Liver (tissue), 3 donors: ENCODE measurements around the gene PRKN.

Experiments
- ATF3 ChIP-seq: IDR thresholded peaks from 2 replicates; pipeline ENCODE4 v1.6.1; 2016; ENCODE audit warnings: antibody characterized with exemption
- EGR1 ChIP-seq, 2 donors: IDR thresholded peaks; 2 replicates each; pipeline ENCODE4 v1.6.1; 2016 to 2018; ENCODE audit warnings: antibody characterized with exemption in 2 of 2, low read depth in 2 of 2
- HNF4G ChIP-seq: IDR thresholded peaks from 2 replicates; pipeline ENCODE4 v1.6.1; 2016; ENCODE audit warnings: antibody characterized with exemption
- MAX ChIP-seq: IDR thresholded peaks from 2 replicates; pipeline ENCODE4 v1.6.1; 2016; ENCODE audit warnings: antibody characterized with exemption
- RXRA ChIP-seq, 2 donors: IDR thresholded peaks; 2 replicates each; pipeline ENCODE4 v1.6.1; 2017 to 2018; ENCODE audit warnings: antibody characterized with exemption in 2 of 2, mild to moderate bottlenecking in 1 of 2
- SP1 ChIP-seq: IDR thresholded peaks from 2 replicates; pipeline ENCODE4 v1.6.1; 2018; ENCODE audit warnings: antibody characterized with exemption, mild to moderate bottlenecking
- TF ChIP-seq, protein P1 (sequence below): fragments of 150-350 bp; IDR thresholded peaks from 2 replicates; pipeline ENCODE4 v1.5.1; 2017; ENCODE audit warnings: improper control_type of control experiment, low read depth, low read length; ENCODE audit not compliant: missing input control
- donor health status: healthy.
- donor health status: healthy.

- TF ChIP-seq, protein P1, sequence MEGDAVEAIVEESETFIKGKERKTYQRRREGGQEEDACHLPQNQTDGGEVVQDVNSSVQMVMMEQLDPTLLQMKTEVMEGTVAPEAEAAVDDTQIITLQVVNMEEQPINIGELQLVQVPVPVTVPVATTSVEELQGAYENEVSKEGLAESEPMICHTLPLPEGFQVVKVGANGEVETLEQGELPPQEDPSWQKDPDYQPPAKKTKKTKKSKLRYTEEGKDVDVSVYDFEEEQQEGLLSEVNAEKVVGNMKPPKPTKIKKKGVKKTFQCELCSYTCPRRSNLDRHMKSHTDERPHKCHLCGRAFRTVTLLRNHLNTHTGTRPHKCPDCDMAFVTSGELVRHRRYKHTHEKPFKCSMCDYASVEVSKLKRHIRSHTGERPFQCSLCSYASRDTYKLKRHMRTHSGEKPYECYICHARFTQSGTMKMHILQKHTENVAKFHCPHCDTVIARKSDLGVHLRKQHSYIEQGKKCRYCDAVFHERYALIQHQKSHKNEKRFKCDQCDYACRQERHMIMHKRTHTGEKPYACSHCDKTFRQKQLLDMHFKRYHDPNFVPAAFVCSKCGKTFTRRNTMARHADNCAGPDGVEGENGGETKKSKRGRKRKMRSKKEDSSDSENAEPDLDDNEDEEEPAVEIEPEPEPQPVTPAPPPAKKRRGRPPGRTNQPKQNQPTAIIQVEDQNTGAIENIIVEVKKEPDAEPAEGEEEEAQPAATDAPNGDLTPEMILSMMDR: no peak
- no peak for TF ChIP-seq EGR1 (IDR thresholded peaks at IDR 0.05; ENCODE audit: low read depth in 2 of 2)
- no peak for TF ChIP-seq RXRA (IDR thresholded peaks at IDR 0.05)
- no peak for TF ChIP-seq ATF3
- no peak for TF ChIP-seq SP1
- no peak for TF ChIP-seq HNF4G
- TF ChIP-seq MAX: no peak
Observed at GRCh38 chr6:161832622-161833021, 894.9 kb downstream of the PRKN start.
